Stimulated activated CD8-positive, alpha-beta memory T cell treated with anti-CD3 and anti-CD28 coated beads, Interleukin-7, amount 100 ng/mL, for 4 hours (primary cell): ENCODE measurements around the gene PRR23A.
"Not testable (repeated sequence)": the region's sequence is repeated elsewhere in the genome, so short reads cannot be mapped to it uniquely, and the experiment has no call there.

Experiments
- DNase-seq, 2 donors: peaks; one replicate each; pipeline ENCODE4 v3.0.0-alpha.2; 2020; ENCODE audit warnings: low read depth in 2 of 2

Gene PRR23A

DNA sequence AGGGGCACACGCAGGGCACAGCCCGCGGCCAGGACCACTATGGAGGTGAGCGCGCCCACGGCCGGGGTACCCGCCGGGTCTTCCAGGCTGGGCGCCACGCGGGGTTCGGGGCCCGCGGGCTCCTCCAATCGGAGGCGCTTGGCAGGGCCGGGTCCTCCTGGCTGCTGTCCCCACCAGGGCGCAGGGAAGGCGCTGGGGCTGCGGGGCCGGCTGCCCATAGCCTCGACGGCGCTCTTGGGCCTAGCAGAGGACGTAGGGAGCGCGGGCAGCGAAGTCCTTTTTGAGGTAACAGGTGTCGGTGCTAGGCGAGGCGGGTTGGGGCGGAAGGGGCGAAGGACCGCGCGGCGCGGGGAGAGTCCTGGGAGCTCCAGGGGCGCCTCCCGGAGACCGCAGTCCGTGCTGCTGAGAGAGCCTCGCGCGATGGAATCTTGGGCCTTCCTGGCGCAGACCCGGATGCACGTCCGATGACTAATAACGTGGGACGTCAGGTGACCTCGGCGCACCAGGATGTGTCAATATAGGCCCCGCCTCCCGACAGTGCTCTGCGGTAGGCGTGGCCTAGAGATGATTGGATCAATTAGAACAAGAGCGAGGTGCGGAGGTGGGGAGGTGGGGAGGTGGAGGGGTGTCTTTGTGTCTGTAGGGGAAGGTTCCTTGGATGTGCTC lies at the start of gene PRR23A:
TSS of gene PRR23A (minus strand) at position 218 of the 666 bp plus-strand sequence. CDS start at position 218, 0 bp downstream.
- DNase-seq, result no peak

DNA sequence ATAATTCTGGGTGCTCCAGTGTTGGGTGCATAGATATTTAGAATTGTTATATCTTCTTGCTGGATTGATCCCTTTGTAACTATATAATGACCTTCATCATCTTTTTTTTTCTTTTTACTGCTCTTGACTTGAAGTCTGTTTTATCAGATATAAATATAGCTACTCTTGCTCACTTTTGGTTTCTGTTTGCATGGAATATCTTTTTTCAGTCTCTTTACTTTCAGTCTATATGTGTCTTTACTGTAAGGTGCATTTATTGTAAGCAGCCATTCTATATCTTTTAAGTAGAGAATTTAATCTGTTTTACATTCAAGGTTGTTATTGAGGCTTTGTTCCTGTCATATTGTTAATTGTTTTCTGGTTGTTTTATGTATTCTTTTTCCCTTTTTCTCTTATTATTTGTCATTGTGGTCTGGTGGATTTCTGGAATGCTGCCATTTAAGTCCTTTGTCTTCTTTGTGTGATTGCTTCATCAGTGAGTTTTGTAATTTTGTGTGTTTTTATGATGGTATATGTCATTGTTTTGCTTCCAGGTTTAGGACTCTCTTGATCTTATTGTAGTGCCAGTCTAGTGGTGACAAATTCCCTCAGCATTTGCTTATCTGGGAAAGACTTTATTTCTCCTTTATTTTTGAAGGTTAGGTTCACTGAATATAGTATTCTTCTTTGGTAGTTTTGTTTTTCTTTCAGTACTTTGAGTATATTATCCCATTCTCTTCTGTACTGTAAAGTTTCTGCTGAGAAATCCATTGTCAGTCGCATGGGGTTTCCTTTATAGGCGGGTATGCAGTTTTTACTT lies 46.9 kb upstream of the PRR23A start:
- DNase-seq, result no peak

GRCh38 chr3:139044366-139045210 lies 38.5 kb upstream of the PRR23A start, which contains the start of gene PRR23C:
Gene PRR23C (minus strand): TSS chr3:139044892. CDS start chr3:139044620, 272 bp downstream.
- no peak for DNase-seq

GRCh38 chr3:139043554-139044365 lies 37.7 kb upstream of the PRR23A start:
- no peak for DNase-seq

DNA sequence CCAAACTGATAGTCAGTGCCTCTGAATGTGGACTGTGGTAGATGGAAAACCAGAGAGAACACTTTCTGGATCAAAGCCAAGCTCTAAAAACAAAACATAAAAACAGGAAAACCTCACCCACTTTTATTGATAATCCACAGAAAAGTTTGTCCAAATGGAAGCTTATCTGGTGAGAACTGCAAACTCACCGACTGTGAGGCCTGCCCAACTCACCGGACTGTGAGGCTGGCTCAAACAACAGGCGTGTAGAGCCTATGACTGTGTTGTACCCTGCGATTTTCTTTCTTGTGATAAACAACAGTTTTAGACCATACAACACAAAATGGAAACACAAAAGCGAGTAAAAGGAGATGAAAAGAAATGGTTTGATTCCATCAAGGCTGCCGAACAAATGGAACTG lies 31.4 kb upstream of the PRR23A start:
- no peak for DNase-seq

DNA sequence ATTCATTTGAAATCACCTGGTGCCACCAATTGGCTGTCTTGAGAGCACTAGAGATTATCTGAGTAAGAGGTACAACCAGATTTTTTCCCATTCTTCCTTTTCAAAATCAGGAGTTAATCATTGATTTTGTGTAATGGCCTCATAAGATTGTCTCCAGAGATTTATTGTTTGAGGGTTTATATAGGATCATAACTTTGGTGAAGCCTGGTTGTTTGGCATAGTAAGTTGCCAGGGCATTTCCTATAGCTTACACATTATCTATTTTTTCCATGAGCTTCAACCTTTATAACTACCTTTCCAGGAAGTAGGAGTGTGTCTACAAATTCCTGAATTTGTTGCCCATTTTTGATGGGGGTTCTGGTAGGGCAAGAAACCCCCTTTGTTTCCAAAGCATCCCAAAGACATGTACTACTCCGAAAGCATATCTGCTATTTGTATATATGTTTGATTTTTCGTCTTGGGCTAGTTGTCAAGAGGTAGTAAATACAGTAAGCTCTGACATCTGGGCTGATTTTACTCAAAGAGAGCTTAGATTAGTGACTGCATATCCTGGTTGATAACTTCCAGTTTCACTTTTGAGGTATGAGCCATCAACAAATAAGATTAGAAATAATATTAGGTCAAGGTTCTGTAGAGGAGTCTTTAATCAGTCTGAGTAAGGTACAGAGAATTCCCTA lies 26.4 kb upstream of the PRR23A start:
- no peak for DNase-seq

GRCh38 chr3:139030576-139030975 lies 24.5 kb upstream of the PRR23A start:
- DNase-seq, result not testable (repeated sequence)

- no peak for DNase-seq
Observed at GRCh38 chr3:139024968-139025367, 18.9 kb upstream of the PRR23A start.

- DNase-seq, result no peak
Observed at GRCh38 chr3:139020868-139021234, 14.8 kb upstream of the PRR23A start, which contains the start of gene PRR23B. Gene PRR23B (minus strand): TSS chr3:139020926. CDS start chr3:139020661, 265 bp downstream.

DNA sequence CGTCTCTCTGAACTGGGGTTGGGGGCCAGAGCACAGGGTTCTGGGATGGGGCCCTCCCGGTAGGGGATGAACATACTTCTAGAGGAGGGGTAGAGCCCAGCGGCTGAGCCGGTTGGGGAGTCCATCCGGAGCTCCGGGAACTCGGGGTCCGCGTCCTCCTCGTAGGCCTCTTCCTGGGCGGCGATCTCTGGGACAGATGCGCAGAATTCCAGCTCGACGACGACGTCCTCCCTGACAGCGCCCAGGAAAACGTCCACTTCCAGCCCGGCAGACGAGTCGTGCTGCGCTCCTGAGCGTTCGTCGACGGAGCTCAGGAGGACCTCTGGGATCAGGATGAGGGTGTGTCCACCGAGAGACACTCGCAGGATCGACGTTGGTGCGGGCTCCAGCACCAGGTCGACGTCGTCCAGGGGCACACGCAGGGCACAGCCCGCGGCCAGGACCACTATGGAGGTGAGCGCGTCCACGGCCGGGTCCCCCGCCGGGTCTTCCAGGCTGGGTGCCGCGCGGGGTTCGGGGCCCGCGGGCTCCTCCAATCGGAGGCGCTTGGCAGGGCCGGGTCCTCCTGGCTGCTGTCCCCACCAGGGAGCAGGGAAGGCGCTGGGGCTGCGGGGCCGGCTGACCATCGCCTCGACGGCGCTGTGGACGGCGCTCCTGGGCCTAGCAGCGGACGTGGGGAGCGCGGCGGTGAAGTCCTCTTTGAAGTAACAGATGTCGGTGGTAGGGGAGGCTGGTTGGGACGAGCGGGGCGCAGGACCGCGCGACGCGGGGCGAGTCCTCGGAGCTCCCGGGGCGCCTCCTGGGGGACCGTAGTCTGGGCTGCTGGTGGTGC lies 14.2 kb upstream of the PRR23A start:
- no peak for DNase-seq

- no peak for DNase-seq
Observed at GRCh38 chr3:139016430-139017048, 10.5 kb upstream of the PRR23A start.

GRCh38 chr3:139005356-139005993 lies 593 bp downstream of the PRR23A start:
- no peak for DNase-seq

DNA sequence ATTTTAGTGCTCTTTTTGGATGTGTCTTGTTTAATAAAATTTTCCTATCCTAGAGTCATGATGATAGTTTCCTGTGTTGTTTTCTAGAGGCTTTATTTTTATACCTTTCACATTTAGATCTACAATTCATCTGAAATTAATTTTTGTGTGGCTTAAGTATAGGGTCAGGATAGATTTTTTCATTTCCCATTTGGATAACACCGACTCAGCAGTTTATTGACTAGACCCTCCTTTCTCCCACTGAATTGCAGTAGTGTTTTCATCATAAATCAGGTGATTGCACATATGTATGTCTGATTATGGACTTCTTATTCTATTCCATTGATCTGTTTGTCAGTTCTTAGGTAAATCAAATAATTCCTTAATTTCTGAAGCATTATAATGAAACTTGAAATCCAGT lies 10.4 kb downstream of the PRR23A start:
- DNase-seq, result no peak

GRCh38 chr3:138987181-138987580 lies 18.9 kb downstream of the PRR23A start:
- no peak for DNase-seq

DNA sequence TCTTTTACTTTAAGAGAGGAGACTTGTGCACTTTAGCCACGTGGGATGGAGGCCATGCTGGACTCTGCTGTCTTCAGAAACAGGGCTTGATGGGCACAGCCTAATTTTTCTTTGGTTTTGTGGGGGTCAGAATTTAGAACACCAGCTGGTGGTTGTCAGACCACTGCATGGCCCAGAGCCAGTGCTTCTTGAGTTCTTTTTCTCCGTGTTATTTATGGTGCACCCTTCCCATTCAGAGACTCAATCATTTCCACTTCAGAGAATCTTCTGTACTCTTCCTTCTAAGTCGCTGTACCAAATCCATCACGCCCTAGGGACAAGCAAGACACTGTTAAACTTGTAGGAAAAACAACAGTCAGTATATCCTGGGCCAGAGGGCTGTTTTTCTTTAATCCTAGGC lies 20.1 kb downstream of the PRR23A start:
- DNase-seq, result no peak

- no peak for DNase-seq
Observed at GRCh38 chr3:138984816-138985215, 21.3 kb downstream of the PRR23A start.

DNA sequence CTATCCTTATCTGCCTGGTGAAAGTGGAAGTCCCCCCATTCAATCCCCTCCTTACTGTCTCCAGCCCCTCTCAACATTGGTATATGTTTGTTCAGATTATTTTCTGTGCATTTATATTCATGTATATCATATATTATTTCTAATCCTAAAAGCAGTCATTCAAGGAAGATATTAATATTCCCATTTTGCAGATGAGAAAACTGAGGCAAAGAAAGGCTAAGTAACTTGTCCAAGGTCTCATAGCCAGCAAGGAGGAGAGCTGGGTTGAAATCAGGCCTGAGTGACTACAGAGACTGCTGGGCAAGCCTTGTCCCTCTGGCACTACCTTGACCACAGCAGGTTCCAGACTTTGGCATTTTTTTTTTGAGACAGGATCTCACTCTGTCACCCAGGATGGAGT lies 30.0 kb downstream of the PRR23A start:
- DNase-seq, result no peak

DNA sequence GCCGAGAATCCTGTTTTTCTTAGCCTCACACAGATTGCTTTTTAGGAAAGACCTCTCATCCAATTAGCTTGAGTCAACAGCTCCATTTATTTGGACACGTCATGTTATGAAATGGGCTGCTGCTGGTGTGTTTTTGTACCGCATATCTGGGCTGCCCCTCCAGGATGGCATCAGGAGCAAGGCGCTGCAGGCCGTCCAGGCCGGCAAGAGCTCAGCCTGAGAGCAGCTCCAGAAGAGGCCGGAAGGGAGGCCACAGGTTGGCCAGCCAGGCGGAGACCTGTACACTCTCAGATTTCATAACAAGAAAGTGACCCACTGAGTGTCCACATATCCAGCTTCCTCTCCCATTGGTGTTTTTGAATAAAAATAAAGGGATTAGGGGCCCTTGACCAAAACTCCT lies 30.7 kb downstream of the PRR23A start:
- DNase-seq, result no peak

DNA sequence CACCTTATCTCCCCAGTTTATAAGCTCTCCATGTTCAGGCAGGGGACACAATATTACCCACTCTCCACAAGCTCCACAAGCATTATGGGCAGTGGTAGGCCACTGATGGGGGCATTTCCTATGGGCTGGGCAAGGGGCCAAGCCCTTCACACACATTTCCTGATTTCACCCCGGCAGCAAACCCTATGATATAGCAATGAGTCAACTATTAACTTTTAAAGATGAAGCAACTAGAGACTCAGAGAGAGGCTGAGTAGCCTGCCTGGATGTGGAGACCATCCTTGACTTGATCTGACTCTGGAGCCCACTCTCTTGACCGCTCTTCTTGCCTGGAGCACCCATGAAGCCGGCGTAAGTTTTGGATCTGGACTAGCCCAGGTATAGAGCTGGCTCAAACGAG lies 31.6 kb downstream of the PRR23A start:
- DNase-seq, result no peak
